Posterior vena cava (tissue), 2 donors: ENCODE measurements around the gene RUNX1. TPM values are rescaled to one million over a fixed set of nuclear protein-coding genes. Genes with fewer than 3 reads are reported as not detected.
A peak's percentile ranks its signal among the peaks of the same experiment; 100 is the strongest.

Experiments
- DNase-seq: peaks from one replicate; pipeline ENCODE4 v3.0.0-alpha.2; 2020; ENCODE audit warnings: low spot score
- intact Hi-C, 2 donors: fragments of 100-400 bp; cut with DNase I; formaldehyde crosslinking; loops; one replicate each; pipeline versions ENCODE4 v1.14.1 to v1.14.2; 2022 to 2023
- long read RNA-seq, 2 donors: library from polyadenylated mRNA; unstranded; transcript quantifications; one replicate each; pipeline ENCODE4 v2.0.0, GENCODE V29; 2020 to 2021
- total RNA-seq, 2 donors: library from RNA; stranded (reverse); fragmentation: NEBNext Ultra II Directional; extraction: Animal tissue kit (Norgen Biotek cat#: 25700); gene quantifications; one replicate each; pipeline ENCODE4 v1.2.1, GENCODE V29; 2021
- donor health status: DM: yes; HTN: yes; CAD: no.
- donor health status: DM: yes; HTN: yes; CAD: no.

RUNX1 gene
- total RNA-seq: 10 to 100 TPM; 39.6 to 59.3 TPM
- long read RNA-seq, donor 1, partial matches to known transcripts: 0 of 5 reads
- long read RNA-seq, donor 1, other reads (novel, unspliced or antisense): 5 of 5 reads
- long read RNA-seq, donor 2, partial matches to known transcripts: 0 of 10 reads
- long read RNA-seq, donor 2, other reads (novel, unspliced or antisense): 10 of 10 reads

DNA sequence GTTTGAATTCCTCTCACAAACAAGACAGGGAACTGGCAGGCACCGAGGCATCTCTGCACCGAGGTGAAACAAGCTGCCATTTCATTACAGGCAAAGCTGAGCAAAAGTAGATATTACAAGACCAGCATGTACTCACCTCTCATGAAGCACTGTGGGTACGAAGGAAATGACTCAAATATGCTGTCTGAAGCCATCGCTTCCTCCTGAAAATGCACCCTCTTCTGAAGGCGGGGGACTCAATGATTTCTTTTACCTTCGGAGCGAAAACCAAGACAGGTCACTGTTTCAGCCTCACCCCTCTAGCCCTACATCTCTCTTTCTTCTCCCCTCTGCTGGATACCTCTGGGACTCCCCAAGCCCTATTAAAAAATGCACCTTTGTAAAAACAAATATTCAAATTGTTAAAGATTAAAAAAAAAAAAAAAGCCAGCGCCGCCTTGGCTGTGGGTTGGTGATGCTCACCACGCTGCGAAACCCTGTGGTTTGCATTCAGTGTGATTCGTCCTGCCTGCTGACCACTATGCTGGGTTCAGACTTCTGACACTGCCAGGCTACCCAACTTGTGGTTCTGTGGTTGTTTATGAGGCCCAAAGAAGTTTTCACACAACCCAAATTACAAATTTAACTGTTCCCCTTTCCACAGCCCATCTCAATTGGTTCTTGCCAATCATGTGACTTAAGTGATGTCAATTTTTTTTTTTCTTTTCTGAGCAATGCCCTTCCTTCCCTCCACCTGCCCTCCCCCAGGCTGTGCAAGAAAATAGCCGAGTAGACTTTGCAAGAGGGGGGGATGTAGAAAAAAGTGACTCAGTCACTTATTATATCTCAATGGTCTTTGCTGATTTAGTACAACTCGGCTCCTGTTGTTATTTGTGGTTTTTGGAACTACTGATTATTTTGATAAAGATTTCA, at the start of gene RUNX1:
TSS of gene RUNX1 (minus strand) at position 597 of the 912 bp plus-strand sequence.
- intact Hi-C loops: no loop called here
- peak; percentile 62 for DNase-seq

- no peak for DNase-seq
- intact Hi-C loops: no loop called here
Observed at GRCh38 chr21:35097525-35097924, 48.4 kb upstream of the RUNX1 start.

GRCh38 chr21:35096959-35097358, 47.9 kb upstream of the RUNX1 start:
- DNase-seq: no peak
- intact Hi-C loops: no loop called here

DNA sequence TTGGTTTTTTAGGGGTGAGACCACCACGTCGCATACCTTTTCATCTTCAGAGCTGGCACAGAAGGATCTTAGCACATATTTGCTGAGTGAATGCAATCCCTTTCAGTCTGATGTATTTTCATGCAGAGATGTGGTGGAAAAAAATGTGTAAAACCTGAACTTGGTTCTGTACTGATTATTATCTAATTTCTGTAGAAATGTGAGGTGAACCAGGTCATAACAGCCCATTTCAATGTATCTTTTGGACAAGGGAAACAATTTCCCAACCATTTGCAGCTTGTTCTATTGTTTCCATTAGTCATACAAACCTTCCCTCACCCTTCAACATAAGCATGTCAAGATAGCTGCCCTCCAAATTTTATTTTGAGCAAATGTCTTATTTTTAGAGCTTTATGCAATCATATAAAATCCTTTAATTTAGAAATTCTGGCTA, 46.8 kb upstream of the RUNX1 start:
- intact Hi-C loops: no loop called here
- no peak for DNase-seq

DNA sequence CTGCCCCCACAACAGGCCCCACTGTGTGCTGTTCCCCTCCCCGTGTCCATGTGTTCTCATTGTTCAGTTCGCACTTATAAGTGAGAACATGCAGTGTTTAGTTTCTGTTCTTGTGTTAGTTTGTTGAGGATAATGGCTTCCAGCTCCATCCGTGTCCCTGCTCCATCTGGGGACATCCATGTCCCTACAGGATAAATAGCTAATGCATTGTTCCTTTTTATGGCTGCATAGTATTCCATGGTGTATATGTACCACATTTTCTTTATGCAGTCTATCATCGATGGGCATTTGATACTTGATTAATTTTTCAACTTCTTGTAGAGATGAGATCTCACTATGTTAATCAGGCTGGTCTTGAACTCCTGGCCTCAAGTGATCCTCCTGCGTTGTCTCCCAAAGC, 44.4 kb upstream of the RUNX1 start:
- no peak for DNase-seq
- intact Hi-C loops: no loop called here

GRCh38 chr21:35091496-35091895, 42.4 kb upstream of the RUNX1 start:
- DNase-seq: no peak
- intact Hi-C loops: no loop called here

DNA sequence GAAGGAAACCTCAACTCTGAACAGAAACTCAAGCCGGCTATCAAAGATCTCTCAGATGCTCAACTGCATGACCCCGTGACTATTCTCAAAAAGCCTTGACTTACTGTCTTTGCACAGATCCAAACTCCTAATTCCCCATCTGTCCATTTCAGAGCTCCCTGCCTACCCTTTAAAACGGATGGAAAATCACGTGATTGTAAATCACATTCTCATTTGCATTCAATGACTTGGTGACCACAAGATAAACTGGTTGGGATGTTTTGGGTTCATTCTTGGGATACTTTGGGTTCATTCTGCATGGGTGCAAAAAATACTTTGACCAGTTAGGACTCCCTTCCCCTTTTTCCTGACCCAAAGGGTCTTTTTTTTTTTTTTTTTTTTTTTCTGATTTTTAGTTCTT, 41.3 kb upstream of the RUNX1 start:
- intact Hi-C loops: no loop called here
- DNase-seq: no peak

DNA sequence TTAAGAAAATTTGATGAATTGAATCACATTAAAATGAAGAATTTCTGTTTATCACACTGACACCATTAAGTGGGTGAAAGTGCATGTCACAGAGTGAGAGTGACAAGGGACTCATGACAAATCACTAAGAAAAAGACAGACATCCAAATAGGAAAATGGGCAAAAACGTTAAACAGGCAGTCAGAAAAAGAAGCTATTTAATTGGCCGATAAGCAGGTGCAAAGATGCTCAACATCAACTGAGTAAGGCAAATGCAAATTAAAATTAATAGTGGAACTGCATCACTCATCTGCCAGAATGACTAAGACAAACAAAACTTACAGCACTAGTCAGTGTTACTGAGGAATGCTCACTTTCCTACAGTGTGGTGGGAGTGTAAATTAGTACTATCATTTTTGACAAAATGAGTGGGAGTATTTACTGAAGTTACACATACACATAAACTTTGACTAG, 39.2 kb upstream of the RUNX1 start:
- intact Hi-C loops: no loop called here
- no peak for DNase-seq

DNA sequence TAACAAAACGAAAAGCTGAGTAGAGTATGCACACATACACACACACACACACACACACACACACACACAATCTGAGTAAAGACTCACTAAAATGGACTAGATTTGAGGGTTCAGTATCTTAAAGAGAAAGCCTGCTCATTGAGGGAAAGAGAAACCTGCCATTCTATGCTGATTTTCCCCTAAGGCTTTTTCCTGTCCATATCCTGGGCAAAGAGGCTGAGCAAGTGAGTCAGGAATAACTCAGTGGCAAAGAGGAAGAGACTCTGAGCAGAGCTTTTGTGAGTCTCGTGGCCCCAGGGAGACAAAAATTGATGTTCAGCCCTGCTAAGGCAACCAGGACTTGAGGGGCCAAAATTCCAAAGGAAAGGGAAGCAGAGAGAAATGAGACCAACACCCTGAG, 37.3 kb upstream of the RUNX1 start:
- no peak for DNase-seq
- intact Hi-C loops: no loop called here

- DNase-seq: no peak
- intact Hi-C loops: no loop called here
Observed at GRCh38 chr21:35084869-35085268, 35.8 kb upstream of the RUNX1 start.

DNA sequence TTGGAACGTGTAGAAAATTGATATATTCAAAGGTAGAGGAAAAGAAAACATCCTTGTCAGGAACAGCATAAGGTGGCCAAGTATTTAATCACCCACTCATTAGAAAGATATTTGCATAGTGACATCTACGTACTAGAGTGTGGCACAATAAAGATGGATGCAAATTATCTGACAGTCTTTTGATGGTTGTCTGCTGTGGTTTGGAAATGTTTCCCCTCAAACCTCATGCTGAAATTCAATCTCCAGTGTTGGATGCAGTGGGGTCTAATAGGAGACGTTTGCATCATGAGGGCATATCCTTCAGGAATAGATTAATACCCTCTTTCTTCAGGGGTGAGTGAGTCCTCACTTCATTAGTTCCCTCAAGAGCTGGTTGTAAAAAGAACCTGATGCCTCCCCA, 34.1 kb upstream of the RUNX1 start:
- intact Hi-C loops: no loop called here
- no peak for DNase-seq

GRCh38 chr21:35081861-35082260, 32.8 kb upstream of the RUNX1 start:
- intact Hi-C loops: no loop called here
- no peak for DNase-seq

- DNase-seq: no peak
- intact Hi-C loops: no loop called here
Observed at GRCh38 chr21:35079181-35079580, 30.1 kb upstream of the RUNX1 start.

DNA sequence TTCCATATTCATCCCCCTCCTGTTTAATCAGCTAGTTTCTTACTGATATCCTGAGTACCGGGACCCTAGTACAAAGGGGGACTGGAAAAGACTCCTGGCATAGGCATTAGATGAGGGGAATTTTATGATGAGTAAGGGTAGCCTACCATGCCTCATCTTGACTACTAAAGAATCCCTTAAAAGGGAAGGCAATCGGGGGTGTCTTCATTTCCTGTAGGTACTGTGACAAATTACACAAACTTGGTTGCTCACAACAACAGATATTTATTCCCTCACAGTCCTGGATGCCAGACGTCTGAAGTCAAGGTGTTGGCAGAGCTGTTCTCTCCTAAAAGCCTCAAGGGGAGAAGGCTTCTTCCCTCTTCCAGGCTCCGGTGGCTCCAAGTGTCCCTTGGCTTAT, 28.9 kb upstream of the RUNX1 start:
- intact Hi-C loops: no loop called here
- no peak for DNase-seq

- no peak for DNase-seq
- intact Hi-C loops: no loop called here
Observed at GRCh38 chr21:35077466-35077865, 28.4 kb upstream of the RUNX1 start.

DNA sequence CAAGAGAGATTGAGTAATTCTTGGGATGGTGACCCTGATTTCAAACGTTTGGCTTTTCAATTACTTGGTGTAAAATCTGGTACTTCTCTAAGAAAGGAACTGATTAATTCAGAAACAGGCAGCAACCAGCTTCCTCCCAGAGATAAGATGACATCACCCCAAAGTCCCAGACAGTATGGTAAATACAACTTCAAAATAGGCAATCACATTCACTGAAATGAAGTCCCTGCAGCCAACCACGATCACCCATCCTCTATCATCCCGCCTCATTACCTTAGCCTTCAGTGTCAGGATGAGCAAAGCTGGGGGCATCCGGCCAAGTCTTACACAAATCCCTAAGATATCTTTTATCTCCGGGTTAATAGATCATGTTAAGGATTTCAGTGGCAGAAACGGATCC, 26.4 kb upstream of the RUNX1 start:
- intact Hi-C loops: no loop called here
- no peak for DNase-seq

DNA sequence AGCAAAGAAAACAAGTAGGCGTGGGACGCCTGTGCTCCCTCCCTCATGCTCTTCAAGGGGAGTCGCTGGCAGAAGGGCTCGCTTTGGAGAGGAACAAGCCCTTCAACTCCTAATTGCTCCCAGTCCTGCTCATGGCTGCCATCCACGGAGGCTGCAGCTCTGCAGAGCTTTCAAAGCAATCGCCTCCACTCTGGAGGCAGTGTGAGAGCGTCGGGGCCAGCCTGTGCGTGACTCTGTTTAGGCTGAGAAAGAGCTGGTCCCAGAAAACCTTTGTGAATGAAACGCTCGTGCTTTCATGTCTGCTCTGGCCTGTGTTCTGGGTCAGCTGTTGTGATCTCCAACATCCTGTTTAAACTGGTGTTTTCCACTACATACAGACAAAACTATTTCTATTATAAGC, 23.9 kb upstream of the RUNX1 start:
- intact Hi-C loops: no loop called here
- no peak for DNase-seq

DNA sequence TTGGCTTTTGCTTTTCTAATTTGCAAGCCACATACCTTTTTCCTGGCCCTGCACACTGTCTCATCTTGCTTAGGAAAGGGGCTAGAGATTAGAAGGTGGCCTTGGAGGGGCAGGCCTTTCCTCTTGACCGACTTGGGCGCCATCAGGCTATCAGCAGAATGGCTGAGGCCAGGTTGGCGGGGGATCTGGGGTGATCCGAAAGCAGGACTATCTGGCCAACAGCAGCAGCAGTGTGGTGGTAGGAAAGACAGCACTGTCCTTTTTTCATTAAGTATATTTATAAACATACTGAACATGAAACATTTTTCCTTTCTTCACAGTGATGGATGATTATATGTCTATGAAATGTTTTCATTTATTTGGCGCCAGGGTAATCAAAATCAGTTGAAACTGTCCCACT, 23.5 kb upstream of the RUNX1 start:
- intact Hi-C loops: no loop called here
- DNase-seq: no peak

- intact Hi-C loops: no loop called here
- no peak for DNase-seq
Observed at GRCh38 chr21:35071347-35071746, 22.2 kb upstream of the RUNX1 start.

GRCh38 chr21:35070436-35070835, 21.3 kb upstream of the RUNX1 start:
- intact Hi-C loops: no loop called here
- DNase-seq: no peak

DNA sequence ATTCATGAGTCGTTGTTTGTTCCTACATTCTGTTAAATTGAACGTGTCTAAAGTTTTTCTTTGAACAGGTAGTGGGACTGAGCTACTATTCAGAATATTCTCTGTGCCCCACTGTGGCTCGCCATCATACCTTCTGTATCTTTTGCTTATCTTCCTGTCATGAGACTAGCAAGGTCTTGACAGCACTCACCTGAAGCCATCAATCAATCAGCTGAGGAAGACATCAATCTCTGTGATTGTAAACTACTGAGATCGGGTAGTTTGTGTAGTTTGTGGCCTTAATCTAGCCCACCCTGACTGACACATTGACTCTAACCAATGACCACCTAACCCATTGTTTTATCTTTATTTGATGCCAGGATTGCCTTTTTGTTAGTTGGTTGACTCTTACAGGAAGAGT, 17.7 kb upstream of the RUNX1 start:
- intact Hi-C loops: no loop called here
- no peak for DNase-seq
